GM18508 (cell line): ENCODE measurements around the gene SVIP.
A peak's percentile ranks its signal among the peaks of the same experiment; 100 is the strongest.

Source experiments
- ATAC-seq: cut with Tn5 transposase; IDR thresholded peaks from one replicate; pipeline ENCODE4 v1.9.1; 2021; ENCODE audit warnings: moderate number of reproducible peaks; ENCODE audit not compliant: insufficient read depth, unreplicated experiment

Gene SVIP

DNA sequence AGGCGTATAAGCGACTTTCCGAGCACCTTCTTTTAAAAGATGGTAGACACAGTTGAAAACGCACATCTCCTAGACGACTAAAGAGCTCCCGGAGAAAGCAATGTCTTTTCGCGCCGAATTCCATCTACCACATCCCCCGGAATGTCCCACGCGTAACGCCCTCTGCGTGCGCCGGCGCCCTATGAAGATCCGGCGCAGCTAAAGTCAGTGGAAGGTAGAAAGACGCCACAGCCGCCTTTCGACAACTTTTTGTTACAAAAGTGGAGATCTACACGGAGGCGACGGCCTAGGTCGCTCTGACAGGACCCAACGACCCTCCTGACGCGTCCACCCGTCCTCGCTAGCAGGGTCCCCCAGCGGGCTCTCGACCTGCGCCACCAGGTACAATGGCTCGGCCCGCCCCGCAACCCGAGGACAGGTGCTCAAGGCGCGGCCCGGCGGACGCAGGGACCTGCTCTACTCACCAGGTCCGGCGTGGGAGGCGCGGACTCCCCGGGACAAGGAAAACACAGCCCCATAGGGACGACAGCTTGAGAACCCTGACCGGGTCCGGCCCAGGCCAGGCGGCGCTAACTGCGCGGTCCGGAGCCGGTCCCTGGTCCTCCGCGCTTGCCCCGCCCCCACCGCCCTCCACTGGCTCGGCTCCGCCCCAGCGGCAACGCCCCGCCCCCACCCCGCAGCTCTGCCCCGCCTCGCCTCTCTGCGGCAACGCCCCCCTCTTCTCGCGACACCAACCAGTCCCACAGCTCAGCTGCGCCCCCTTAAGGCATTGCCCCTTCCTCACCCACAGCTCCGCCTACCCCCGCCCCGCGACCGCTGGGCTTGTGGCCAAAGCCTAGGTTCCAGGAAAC lies at the start of gene SVIP:
TSS of gene SVIP (minus strand) at position 571 of the 851 bp plus-strand sequence. CDS start at position 518, 53 bp downstream.
- ATAC-seq = peak; percentile 85

DNA sequence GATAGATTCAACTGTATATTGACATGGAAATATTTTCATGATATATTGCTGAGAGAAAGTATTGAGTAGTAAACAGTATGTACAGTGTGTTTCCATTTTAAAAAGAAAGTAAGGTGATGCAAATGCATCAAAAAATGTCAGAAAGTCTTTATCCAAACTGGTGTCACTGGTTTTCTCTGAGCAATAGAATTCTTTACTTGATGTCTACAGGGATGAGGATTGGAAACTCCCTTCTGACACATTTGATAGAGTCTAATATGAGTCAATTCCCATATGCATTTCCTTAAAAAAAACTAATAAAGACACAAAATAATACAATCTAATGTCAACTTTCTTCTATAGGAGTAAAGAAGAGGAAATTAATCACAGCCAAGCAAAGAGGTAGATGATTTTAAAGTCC lies 49.0 kb upstream of the SVIP start:
- ATAC-seq = no peak

GRCh38 chr11:22878039-22878438 lies 48.4 kb upstream of the SVIP start:
- no peak for ATAC-seq

GRCh38 chr11:22875869-22876473 lies 46.4 kb upstream of the SVIP start:
- peak; percentile 96 for ATAC-seq

GRCh38 chr11:22869325-22869724 lies 39.7 kb upstream of the SVIP start:
- no peak for ATAC-seq

- no peak for ATAC-seq
These were observed 30.6 kb upstream of the SVIP start, which contains the start of gene CCDC179 for GRCh38 chr11:22860241-22860640. Gene CCDC179 (minus strand): TSS chr11:22860474. CDS start chr11:22860421, 53 bp downstream.

GRCh38 chr11:22859756-22860155 lies 30.2 kb upstream of the SVIP start:
- ATAC-seq = no peak

DNA sequence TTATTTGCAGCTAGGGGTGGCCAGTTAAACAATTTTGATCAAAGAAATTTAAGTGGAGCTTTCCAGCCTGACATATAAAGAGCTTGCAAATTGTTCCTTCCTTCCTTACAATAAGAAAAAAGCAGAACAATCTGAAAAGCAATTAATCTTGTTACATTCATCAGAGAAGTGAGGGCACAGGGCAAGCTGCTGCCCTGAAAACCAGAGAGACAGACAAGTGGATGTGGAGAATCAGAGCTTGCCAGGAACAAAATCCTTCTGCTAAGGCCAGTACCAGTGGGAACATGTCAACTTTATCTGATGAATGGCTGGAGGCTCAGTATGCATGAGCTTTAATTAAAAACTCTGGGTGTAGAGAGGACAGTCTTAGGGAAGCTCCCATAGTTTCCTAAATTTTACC lies 21.9 kb upstream of the SVIP start:
- ATAC-seq = no peak

DNA sequence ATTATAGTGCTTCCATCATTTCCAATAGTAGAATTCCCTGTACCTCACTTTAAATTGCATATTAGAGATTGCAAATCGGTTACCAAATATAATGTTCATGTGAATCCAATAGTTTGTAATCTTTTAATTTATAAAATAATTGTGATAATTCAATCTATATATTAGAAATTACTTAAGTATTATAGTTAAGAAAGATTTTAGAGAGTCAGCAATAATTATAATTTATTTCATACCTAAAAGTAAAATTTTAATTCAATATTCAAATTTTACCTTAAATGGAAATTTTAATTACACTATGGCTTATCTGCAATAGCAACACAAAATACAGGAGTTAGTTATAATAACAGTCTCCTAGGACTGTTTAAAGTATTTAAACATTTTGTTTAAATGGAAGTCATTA lies 17.1 kb upstream of the SVIP start:
- ATAC-seq = no peak

- no peak for ATAC-seq
These were observed 2.9 kb upstream of the SVIP start for GRCh38 chr11:22832315-22833015.

DNA sequence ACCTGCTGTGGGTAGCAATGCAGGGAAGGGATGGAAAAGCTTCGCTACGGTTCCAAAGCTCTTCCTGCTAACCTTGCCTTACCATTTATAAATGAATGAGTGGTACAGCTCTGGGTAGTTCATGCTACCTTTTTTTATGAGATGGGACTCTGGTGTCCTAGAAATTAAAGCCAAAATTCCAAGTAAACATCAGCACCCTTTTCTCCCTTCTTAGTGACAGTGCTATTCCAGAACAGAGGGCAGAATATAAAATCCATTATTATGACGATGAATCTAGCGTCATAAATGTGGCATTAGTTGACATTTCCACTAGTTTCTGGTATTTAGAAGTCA lies 447 bp upstream of the SVIP start:
- no peak for ATAC-seq

DNA sequence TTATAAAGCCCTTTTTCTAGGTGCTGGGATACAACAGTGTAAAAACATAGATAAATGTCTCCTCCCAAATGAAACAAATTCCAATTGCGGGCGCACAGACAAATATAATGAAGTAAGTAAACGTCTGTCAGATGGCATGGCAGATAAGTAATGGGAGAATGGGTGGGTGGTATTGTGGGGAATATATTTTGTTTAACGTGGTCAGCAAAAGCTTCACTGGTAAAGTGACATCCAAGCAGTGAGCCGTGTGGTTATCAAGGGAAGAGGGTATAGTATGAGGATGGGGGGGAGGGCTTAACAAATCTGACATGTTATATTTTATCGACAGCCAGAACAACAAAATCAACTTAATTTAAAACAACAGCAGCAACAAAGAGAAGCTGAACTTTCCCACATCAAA lies 1.2 kb downstream of the SVIP start:
- no peak for ATAC-seq

- ATAC-seq = no peak
These were observed 7.4 kb downstream of the SVIP start for GRCh38 chr11:22822203-22822602.

DNA sequence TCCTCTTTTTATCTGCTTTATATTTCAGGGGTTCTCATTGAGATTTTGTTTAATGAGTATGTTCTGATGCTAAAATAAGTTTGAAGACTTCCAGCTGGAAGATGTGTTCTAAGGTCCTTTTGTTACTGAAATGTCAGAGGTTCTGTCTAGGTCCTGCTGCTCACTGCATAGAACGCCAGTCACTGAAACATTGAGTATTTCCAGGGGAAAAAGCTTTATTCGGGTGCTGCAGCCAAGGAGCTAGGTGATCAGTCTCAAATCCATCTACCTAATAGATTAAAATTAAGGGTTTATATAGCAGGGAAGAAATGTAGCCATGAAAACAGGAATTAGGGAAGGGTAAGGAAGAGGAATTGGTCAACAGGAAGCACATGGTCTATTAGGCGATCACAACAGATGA lies 19.7 kb downstream of the SVIP start:
- no peak for ATAC-seq

- ATAC-seq = no peak
These were observed 20.9 kb downstream of the SVIP start for GRCh38 chr11:22808571-22809197.

GRCh38 chr11:22807855-22808570 lies 21.6 kb downstream of the SVIP start:
- peak; percentile 95 for ATAC-seq

DNA sequence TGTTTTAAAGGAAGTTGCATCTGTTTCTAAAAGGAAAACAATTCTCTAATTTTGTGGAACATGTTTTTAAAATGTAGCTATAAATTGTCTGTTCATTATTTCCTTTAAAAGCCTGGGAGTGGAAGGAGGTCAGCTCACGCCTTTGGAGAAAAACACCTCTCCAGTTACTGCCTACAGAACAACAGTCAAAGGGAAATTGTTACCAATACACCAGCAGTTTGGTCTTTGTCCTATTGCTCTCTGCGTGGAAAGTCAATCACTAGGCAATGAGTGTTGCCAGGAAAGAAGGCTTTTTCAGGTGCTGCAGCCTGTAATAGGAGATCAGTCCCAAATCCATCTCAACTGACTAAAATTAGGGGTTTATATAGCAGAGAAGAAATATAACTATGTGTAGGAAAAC lies 22.2 kb downstream of the SVIP start:
- no peak for ATAC-seq

DNA sequence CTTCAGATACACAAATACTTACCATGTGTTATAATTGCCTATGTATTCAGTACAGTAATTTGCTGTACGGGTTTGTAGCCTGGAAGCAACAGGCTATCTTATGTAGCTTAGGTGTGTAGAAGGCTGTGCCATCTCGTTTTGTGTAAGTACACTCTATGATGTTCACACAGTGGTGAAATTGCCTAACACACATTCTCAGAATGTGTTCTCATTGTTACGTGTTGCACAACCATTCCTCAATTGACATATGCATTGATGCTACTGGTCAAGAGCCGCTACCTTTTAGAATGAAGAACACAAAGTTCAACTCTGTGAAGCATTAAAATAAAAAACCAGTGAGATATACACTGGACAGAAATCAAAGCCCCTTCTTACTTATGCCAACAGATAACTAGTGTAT lies 26.7 kb downstream of the SVIP start:
- ATAC-seq = no peak

GRCh38 chr11:22800482-22800881 lies 29.1 kb downstream of the SVIP start:
- ATAC-seq = no peak

DNA sequence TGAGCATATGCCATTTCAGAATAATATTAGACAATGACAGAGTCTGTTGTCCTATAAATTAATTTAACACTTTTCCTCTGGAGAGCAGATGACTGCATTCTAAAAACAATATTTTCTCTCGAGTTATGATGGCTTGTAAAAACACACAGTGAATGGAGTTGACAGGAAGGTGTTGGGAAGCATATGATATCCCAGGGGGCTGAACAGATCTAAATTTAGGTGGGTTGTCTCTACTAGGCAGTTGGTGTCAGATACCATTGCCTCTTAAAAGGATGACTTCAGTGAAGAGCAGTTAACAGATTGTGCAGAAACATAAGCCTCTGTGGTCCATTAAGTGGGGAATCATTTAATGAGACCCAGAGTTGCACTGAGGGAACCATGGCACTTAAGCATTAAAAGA lies 30.7 kb downstream of the SVIP start:
- no peak for ATAC-seq
